Measurements from ENCODE around the gene MOSPD2. TPM values are rescaled to one million over a fixed set of nuclear protein-coding genes. Genes with fewer than 3 reads are reported as not detected.

Gene MOSPD2
- total RNA-seq, 1 experiment from 2014 or later: 59.7 TPM

GRCh38 chrX:14930663-14931062 lies 57.4 kb downstream of the MOSPD2 start:
- no peaks in the 10 kb centered on the region; the same call in 1 of the 2 replicates for H3K9me3 ChIP-seq (ENCODE audit: low read length)

GRCh38 chrX:14932136-14932535 lies 58.9 kb downstream of the MOSPD2 start:
- Histone ChIP-seq H3K9ac (ENCODE audit: low read length) (no peak overlapping the region), H4K20me1 (ENCODE audit: insufficient read depth, low read depth, low read length) (no peaks in the 10 kb centered on the region), H3K4me2 (ENCODE audit: low read depth, low read length, poor library complexity, severe bottlenecking) (no peak overlapping the region), H3K27me3 (ENCODE audit: low read length) (no peaks in the 10 kb centered on the region), H3K27ac (ENCODE audit: low read length) (no peak overlapping the region), H3K4me1 (ENCODE audit: low read length) (peaks cover 6% of the 10 kb centered on the region; the same call in 1 of the 2 replicates), H3K79me2 (ENCODE audit: low read length) (no peaks in the 10 kb centered on the region), H3K9me3 (ENCODE audit: low read length) (no peaks in the 10 kb centered on the region; the same call in 1 of the 2 replicates), H3K4me3 (ENCODE audit: low read length) (no peak overlapping the region), H3K36me3 (ENCODE audit: insufficient read depth, low read length) (no peaks in the 10 kb centered on the region), H3K9me2 (replicated peaks; ENCODE audit: insufficient read depth, low read length) (no peaks in the 10 kb centered on the region), H2AFZ (ENCODE audit: low read length) (no peak overlapping the region)
- no peak for DNase-seq

More at GRCh38 chrX:14930663-14931062, 57.4 kb downstream of the MOSPD2 start:
- H4K20me1 ChIP-seq (ENCODE audit: insufficient read depth, low read depth, low read length): no peaks in the 10 kb centered on the region
- no peaks in the 10 kb centered on the region for H3K36me3 ChIP-seq (ENCODE audit: insufficient read depth, low read length)
- H3K27ac ChIP-seq (ENCODE audit: low read length): no peak overlapping the region
- DNase-seq: no peak
- no peaks in the 10 kb centered on the region for H3K79me2 ChIP-seq (ENCODE audit: low read length)
- no peak overlapping the region for H3K4me2 ChIP-seq (ENCODE audit: low read depth, low read length, poor library complexity, severe bottlenecking)
- H3K9ac ChIP-seq (ENCODE audit: low read length): no peak overlapping the region
- H2AFZ ChIP-seq (ENCODE audit: low read length): no peak overlapping the region
- no peaks in the 10 kb centered on the region for H3K27me3 ChIP-seq (ENCODE audit: low read length)
- peaks cover 2% of the 10 kb centered on the region for H3K4me1 ChIP-seq (ENCODE audit: low read length)
- no peaks in the 10 kb centered on the region for H3K9me2 ChIP-seq (replicated peaks; ENCODE audit: insufficient read depth, low read length)
- no peak overlapping the region for H3K4me3 ChIP-seq (ENCODE audit: low read length)

- H3K9ac ChIP-seq (ENCODE audit: low read length): no peak overlapping the region
- no peak overlapping the region for H3K4me2 ChIP-seq (ENCODE audit: low read depth, low read length, poor library complexity, severe bottlenecking)
- no peaks in the 10 kb centered on the region for H3K36me3 ChIP-seq (ENCODE audit: insufficient read depth, low read length)
- no peaks in the 10 kb centered on the region; the same call in 1 of the 2 replicates for H3K9me3 ChIP-seq (ENCODE audit: low read length)
- peaks cover 6% of the 10 kb centered on the region; the same call in 1 of the 2 replicates for H3K4me1 ChIP-seq (ENCODE audit: low read length)
- H4K20me1 ChIP-seq (ENCODE audit: insufficient read depth, low read depth, low read length): no peaks in the 10 kb centered on the region
- no peaks in the 10 kb centered on the region for H3K79me2 ChIP-seq (ENCODE audit: low read length)
- no peaks in the 10 kb centered on the region for H3K27me3 ChIP-seq (ENCODE audit: low read length)
- no peak overlapping the region for H3K4me3 ChIP-seq (ENCODE audit: low read length)
- no peaks in the 10 kb centered on the region for H3K9me2 ChIP-seq (replicated peaks; ENCODE audit: insufficient read depth, low read length)
- H3K27ac ChIP-seq (ENCODE audit: low read length): no peak overlapping the region
- no peak overlapping the region for H2AFZ ChIP-seq (ENCODE audit: low read length)
- DNase-seq: peak; percentile 33
Observed at GRCh38 chrX:14934423-14934822, 61.2 kb downstream of the MOSPD2 start.

GRCh38 chrX:14936561-14936960 lies 63.3 kb downstream of the MOSPD2 start:
- Histone ChIP-seq H3K9me2 (replicated peaks; ENCODE audit: insufficient read depth, low read length) (no peaks in the 10 kb centered on the region), H3K4me1 (ENCODE audit: low read length) (peaks cover 6% of the 10 kb centered on the region; the same call in 1 of the 2 replicates), H3K79me2 (ENCODE audit: low read length) (no peaks in the 10 kb centered on the region), H3K4me2 (ENCODE audit: low read depth, low read length, poor library complexity, severe bottlenecking) (no peak overlapping the region), H3K9me3 (ENCODE audit: low read length) (no peaks in the 10 kb centered on the region; the same call in 1 of the 2 replicates), H4K20me1 (ENCODE audit: insufficient read depth, low read depth, low read length) (no peaks in the 10 kb centered on the region), H3K27me3 (ENCODE audit: low read length) (no peaks in the 10 kb centered on the region), H2AFZ (ENCODE audit: low read length) (peak overlapping the region; percentile 44; the same call in 1 of the 2 replicates), H3K36me3 (ENCODE audit: insufficient read depth, low read length) (no peaks in the 10 kb centered on the region), H3K27ac (ENCODE audit: low read length) (no peak overlapping the region), H3K9ac (ENCODE audit: low read length) (no peak overlapping the region), H3K4me3 (ENCODE audit: low read length) (no peak overlapping the region)
- DNase-seq: no peak

- H3K9me2 ChIP-seq (replicated peaks; ENCODE audit: insufficient read depth, low read length): no peaks in the 10 kb centered on the region
- no peak overlapping the region for H3K27ac ChIP-seq (ENCODE audit: low read length)
- no peak overlapping the region for H3K9ac ChIP-seq (ENCODE audit: low read length)
- no peaks in the 10 kb centered on the region for H3K79me2 ChIP-seq (ENCODE audit: low read length)
- H3K36me3 ChIP-seq (ENCODE audit: insufficient read depth, low read length): no peaks in the 10 kb centered on the region
- H3K9me3 ChIP-seq (ENCODE audit: low read length): no peaks in the 10 kb centered on the region
- H3K4me2 ChIP-seq (ENCODE audit: low read depth, low read length, poor library complexity, severe bottlenecking): no peak overlapping the region
- peaks cover 21% of the 10 kb centered on the region for H3K4me1 ChIP-seq (ENCODE audit: low read length)
- no peaks in the 10 kb centered on the region for H3K27me3 ChIP-seq (ENCODE audit: low read length)
- H2AFZ ChIP-seq (ENCODE audit: low read length): no peak overlapping the region
- no peak for DNase-seq
- no peaks in the 10 kb centered on the region for H4K20me1 ChIP-seq (ENCODE audit: insufficient read depth, low read depth, low read length)
- H3K4me3 ChIP-seq (ENCODE audit: low read length): no peak overlapping the region
Observed at GRCh38 chrX:14939644-14940043, 66.4 kb downstream of the MOSPD2 start.

GRCh38 chrX:14941301-14941700 lies 68.1 kb downstream of the MOSPD2 start:
- H3K27ac ChIP-seq (ENCODE audit: low read length): no peak overlapping the region; the same call in 1 of the 2 replicates
- H3K4me3 ChIP-seq (ENCODE audit: low read length): no peak overlapping the region
- H3K9ac ChIP-seq (ENCODE audit: low read length): no peak overlapping the region
- no peak overlapping the region for H2AFZ ChIP-seq (ENCODE audit: low read length)
- no peaks in the 10 kb centered on the region for H3K79me2 ChIP-seq (ENCODE audit: low read length)
- no peaks in the 10 kb centered on the region for H3K27me3 ChIP-seq (ENCODE audit: low read length)
- no peaks in the 10 kb centered on the region for H3K36me3 ChIP-seq (ENCODE audit: insufficient read depth, low read length)
- peaks cover 32% of the 10 kb centered on the region for H3K4me1 ChIP-seq (ENCODE audit: low read length)
- DNase-seq: peak; percentile 33
- H3K9me2 ChIP-seq (replicated peaks; ENCODE audit: insufficient read depth, low read length): no peaks in the 10 kb centered on the region
- H3K9me3 ChIP-seq (ENCODE audit: low read length): no peaks in the 10 kb centered on the region
- no peaks in the 10 kb centered on the region for H4K20me1 ChIP-seq (ENCODE audit: insufficient read depth, low read depth, low read length)
- no peak overlapping the region for H3K4me2 ChIP-seq (ENCODE audit: low read depth, low read length, poor library complexity, severe bottlenecking)

GRCh38 chrX:14942341-14942740 lies 69.1 kb downstream of the MOSPD2 start:
- Histone ChIP-seq H3K36me3 (ENCODE audit: insufficient read depth, low read length) (no peaks in the 10 kb centered on the region), H3K4me1 (ENCODE audit: low read length) (peaks cover 35% of the 10 kb centered on the region), H3K9me2 (replicated peaks; ENCODE audit: insufficient read depth, low read length) (no peaks in the 10 kb centered on the region), H2AFZ (ENCODE audit: low read length) (no peak overlapping the region), H3K9ac (ENCODE audit: low read length) (no peak overlapping the region), H4K20me1 (ENCODE audit: insufficient read depth, low read depth, low read length) (no peaks in the 10 kb centered on the region), H3K27me3 (ENCODE audit: low read length) (no peaks in the 10 kb centered on the region), H3K79me2 (ENCODE audit: low read length) (no peaks in the 10 kb centered on the region), H3K27ac (ENCODE audit: low read length) (no peak overlapping the region), H3K9me3 (ENCODE audit: low read length) (no peaks in the 10 kb centered on the region), H3K4me2 (ENCODE audit: low read depth, low read length, poor library complexity, severe bottlenecking) (no peak overlapping the region), H3K4me3 (ENCODE audit: low read length) (no peak overlapping the region)
- no peak for DNase-seq

GRCh38 chrX:14943962-14944361 lies 70.7 kb downstream of the MOSPD2 start:
- Histone ChIP-seq H3K4me2 (ENCODE audit: low read depth, low read length, poor library complexity, severe bottlenecking) (peak overlapping the region; percentile 4), H3K27ac (ENCODE audit: low read length) (peak overlapping the region; percentile 81), H4K20me1 (ENCODE audit: insufficient read depth, low read depth, low read length) (no peaks in the 10 kb centered on the region)

More at GRCh38 chrX:14943962-14944361, 70.7 kb downstream of the MOSPD2 start:
- Histone ChIP-seq H3K4me3 (ENCODE audit: low read length) (no peak overlapping the region), H2AFZ (ENCODE audit: low read length) (no peak overlapping the region), H3K79me2 (ENCODE audit: low read length) (no peaks in the 10 kb centered on the region), H3K9ac (ENCODE audit: low read length) (no peak overlapping the region; the same call in 1 of the 2 replicates), H3K9me3 (ENCODE audit: low read length) (no peaks in the 10 kb centered on the region), H3K9me2 (replicated peaks; ENCODE audit: insufficient read depth, low read length) (no peaks in the 10 kb centered on the region), H3K4me1 (ENCODE audit: low read length) (peaks cover 51% of the 10 kb centered on the region), H3K27me3 (ENCODE audit: low read length) (no peaks in the 10 kb centered on the region), H3K36me3 (ENCODE audit: insufficient read depth, low read length) (no peaks in the 10 kb centered on the region)
- DNase-seq: no peak
